ENCODE results near the gene ANKH. TPM values are rescaled to one million over a fixed set of nuclear protein-coding genes. Genes with fewer than 3 reads are reported as not detected.
"Not testable (repeated sequence)": the region's sequence is repeated elsewhere in the genome, so short reads cannot be mapped to it uniquely, and the experiment has no call there.

The ANKH gene
- polyA plus RNA-seq, 3 donors = 8.3 to 14.8 (median 11.0) TPM

GRCh38 chr5:14861123-14861765 is 10.3 kb downstream of the ANKH start:
- DNase-seq = no peak

- DNase-seq = no peak
These were observed 11.6 kb downstream of the ANKH start for GRCh38 chr5:14859980-14860379.

GRCh38 chr5:14859150-14859549 is 12.4 kb downstream of the ANKH start:
- DNase-seq = no peak

- no peak for DNase-seq
These were observed 16.2 kb downstream of the ANKH start for GRCh38 chr5:14855366-14855765.

GRCh38 chr5:14854799-14855198 is 16.8 kb downstream of the ANKH start:
- no peak for DNase-seq

- no peak for DNase-seq
These were observed 17.9 kb downstream of the ANKH start for GRCh38 chr5:14853685-14854084.

- DNase-seq = no peak
These were observed 18.8 kb downstream of the ANKH start for GRCh38 chr5:14852779-14853178.

GRCh38 chr5:14851999-14852526 is 19.5 kb downstream of the ANKH start:
- DNase-seq = no peak

GRCh38 chr5:14851597-14851996 is 20.0 kb downstream of the ANKH start:
- DNase-seq = no peak

- DNase-seq = no peak
These were observed 20.5 kb downstream of the ANKH start for GRCh38 chr5:14851050-14851419.

GRCh38 chr5:14850419-14851049 is 21.0 kb downstream of the ANKH start:
- DNase-seq = no peak

GRCh38 chr5:14849516-14850294 is 21.9 kb downstream of the ANKH start:
- no peak for DNase-seq

GRCh38 chr5:14848942-14849341 is 22.6 kb downstream of the ANKH start:
- DNase-seq = not testable (repeated sequence)

- no peak for DNase-seq
These were observed 23.2 kb downstream of the ANKH start for GRCh38 chr5:14848385-14848784.

GRCh38 chr5:14847471-14847870 is 24.1 kb downstream of the ANKH start:
- DNase-seq = no peak

GRCh38 chr5:14842117-14842516 is 29.5 kb downstream of the ANKH start:
- no peak for DNase-seq

GRCh38 chr5:14840624-14841023 is 31.0 kb downstream of the ANKH start:
- no peak for DNase-seq

GRCh38 chr5:14838396-14839319 is 32.9 kb downstream of the ANKH start:
- no peak for DNase-seq

- not testable (repeated sequence) for DNase-seq
These were observed 34.0 kb downstream of the ANKH start for GRCh38 chr5:14837423-14838122.

- DNase-seq = no peak
These were observed 36.7 kb downstream of the ANKH start for GRCh38 chr5:14834584-14835550.

Measured in renal pelvis (tissue), 4 donors.